Pancreas (tissue), 10 donors: Measurements from ENCODE around the gene ADAM22. TPM values are rescaled to one million over a fixed set of nuclear protein-coding genes. Genes with fewer than 3 reads are reported as not detected.

Source experiments
- ATAC-seq, 4 donors: fragments of 200-7000 bp; cut with Tn5 transposase; one replicate each; pipeline versions ENCODE4 v1.8.0 to v1.9.1; 2020; ENCODE audit warnings: mild to moderate bottlenecking in 4 of 4, moderate library complexity in 4 of 4
- DNase-seq, 6 donors: peaks; one replicate each; pipeline ENCODE4 v3.0.0-alpha.2; 2020
- FAIRE-seq: peaks from 2 replicates; lab custom pipeline; 2012; peaks lifted over from hg19 to GRCh38; lab: Jason Lieb, UNC
- H3K27ac ChIP-seq, 4 donors: fragments of 200-600 bp; sonication (generic); 1 replicate in 3 of 4; 2 replicates in 1 of 4; pipeline versions ENCODE4 v1.5.0 to v1.8.0; 2020
- H3K27me3 ChIP-seq, 4 donors: fragments of 200-600 bp; one replicate each; pipeline ENCODE4 v1.8.0; 2021
- H3K36me3 ChIP-seq, 3 donors: fragments of 200-600 bp; sonication (generic) in 1 of 3; one replicate each; pipeline versions ENCODE4 v1.5.0 to v1.8.0; 2020 to 2021
- H3K4me1 ChIP-seq, 3 donors: fragments of 200-600 bp; one replicate each; pipeline ENCODE4 v1.8.0; 2021
- H3K4me3 ChIP-seq, 4 donors: fragments of 200-600 bp; sonication (generic) in 2 of 4; one replicate each; pipeline versions ENCODE4 v1.5.0 to v1.8.0; 2020 to 2021
- H3K9me3 ChIP-seq, 4 donors: fragments of 200-600 bp; one replicate each; pipeline ENCODE4 v1.8.0; 2021
- CTCF ChIP-seq, 4 donors: fragments of 200-600 bp; sonication (generic) in 3 of 4; IDR thresholded peaks; one replicate each; pipeline versions ENCODE4 v1.5.0 to v1.8.0; 2021; ENCODE audit warnings: antibody characterized with exemption in 4 of 4
- WGBS, 2 donors: extraction: QIAGEN DNeasy Blood & Tissue Kit; methylation state at CpG; one replicate each; pipeline ENCODE4 v1.1.7; 2013; 5-methylcytosine and 5-hydroxymethylcytosine counted together
- intact Hi-C, 3 donors: fragments of 100-400 bp; cut with DNase I; formaldehyde crosslinking; loops; one replicate each; pipeline versions ENCODE4 v1.11.1 to v1.14.2; 2022
- polyA plus RNA-seq, 2 donors: library from polyadenylated mRNA; stranded (reverse); fragments of 200-250 nt; gene quantifications; one replicate each; pipeline ENCODE4 v1.2.3, GENCODE V29; 2013
- total RNA-seq, 6 donors: library from RNA; stranded (reverse); fragmentation: NEBNext Ultra II Directional in 4 of 6; extraction: Animal tissue kit (Norgen Biotek cat#: 25700) in 4 of 6; gene quantifications; one replicate each; pipeline versions ENCODE4 v1.2.1 to v1.2.4, GENCODE V29; 2021 to 2023
- donor health status: healthy with polysubstance abuse.
- donor health status: DM: no; HTN: no; CAD: no; lungs with moderate emphysema.
- donor health status: DM: no; HTN: no; CAD: no.
- donor health status: control.
- donor health status: control.
- donor health status: Bipolar disorder and iron deficiency.
- donor health status: DM: yes; HTN: yes; CAD: no.
- donor health status: DM: no; HTN: no; CAD: no.
- donor health status: DM: no; HTN: no; CAD: no.
- donor health status: DM: yes; HTN: yes; CAD: no.

ADAM22 gene
- total and polyA plus RNA-seq, 8 donors = 0.30 to 2.8 (median 0.93) TPM

GRCh38 chr7:88009651-88010050 lies 75.6 kb downstream of the ADAM22 start:
- FAIRE-seq (no peak), DNase-seq (no peak), ATAC-seq (no peak)
- no peaks in the 10 kb centered on the region for H3K36me3 ChIP-seq
- 80 to 83% methylated on average over 3 of the region's 3 CpGs for WGBS, 2 donors
- H3K27ac ChIP-seq = no peak overlapping the region
- H3K4me3 ChIP-seq = no peak overlapping the region
- no peaks in the 10 kb centered on the region for H3K9me3 ChIP-seq
- TF ChIP-seq CTCF (IDR thresholded peaks at IDR 0.05) = no peak
- H3K27me3 ChIP-seq = no peaks in the 10 kb centered on the region
- H3K4me1 ChIP-seq = no peaks in the 10 kb centered on the region
- intact Hi-C loops = no loop called here

GRCh38 chr7:88012086-88012485 lies 78.0 kb downstream of the ADAM22 start:
- Histone ChIP-seq H3K4me1 (no peaks in the 10 kb centered on the region), H3K27ac (no peak overlapping the region), H3K27me3 (no peaks in the 10 kb centered on the region), H3K9me3 (no peaks in the 10 kb centered on the region), H3K4me3 (no peak overlapping the region), H3K36me3 (no peaks in the 10 kb centered on the region)
- intact Hi-C loops = no loop called here
- no peak for TF ChIP-seq CTCF (IDR thresholded peaks at IDR 0.05)
- no peak for FAIRE-seq
- ATAC-seq = no peak
- DNase-seq = no peak

- Histone ChIP-seq H3K36me3 (no peaks in the 10 kb centered on the region), H3K4me1 (no peaks in the 10 kb centered on the region), H3K27ac (no peak overlapping the region), H3K27me3 (no peaks in the 10 kb centered on the region), H3K9me3 (no peaks in the 10 kb centered on the region), H3K4me3 (no peak overlapping the region)
- no peak for FAIRE-seq
- ATAC-seq = no peak
- WGBS, 2 donors = 90 to 98% methylated on average over 3 of the region's 3 CpGs
- no peak for TF ChIP-seq CTCF (IDR thresholded peaks at IDR 0.05)
- no peak for DNase-seq
- intact Hi-C loops = no loop called here
Observed at GRCh38 chr7:88013981-88014380, 79.9 kb downstream of the ADAM22 start.

GRCh38 chr7:88014581-88014980 lies 80.5 kb downstream of the ADAM22 start:
- no peak overlapping the region for H3K27ac ChIP-seq
- DNase-seq = no peak
- no peak for ATAC-seq
- H3K27me3 ChIP-seq = no peaks in the 10 kb centered on the region
- H3K4me1 ChIP-seq = no peaks in the 10 kb centered on the region
- no peak overlapping the region for H3K4me3 ChIP-seq
- H3K36me3 ChIP-seq = no peaks in the 10 kb centered on the region
- intact Hi-C loops = no loop called here
- WGBS, 2 donors = 77 to 87% methylated on average over 2 of the region's 2 CpGs
- H3K9me3 ChIP-seq = no peaks in the 10 kb centered on the region
- TF ChIP-seq CTCF (IDR thresholded peaks at IDR 0.05) = no peak
- no peak for FAIRE-seq

GRCh38 chr7:88015309-88015708 lies 81.3 kb downstream of the ADAM22 start:
- H3K4me3 ChIP-seq = no peak overlapping the region
- no peaks in the 10 kb centered on the region for H3K36me3 ChIP-seq
- intact Hi-C loops = no loop called here
- no peak overlapping the region for H3K27ac ChIP-seq
- ATAC-seq (no peak), DNase-seq (no peak), FAIRE-seq (no peak)
- H3K4me1 ChIP-seq = no peaks in the 10 kb centered on the region
- 75 to 84% methylated on average over 1 of the region's 1 CpG for WGBS, 2 donors
- no peak for TF ChIP-seq CTCF (IDR thresholded peaks at IDR 0.05)
- no peaks in the 10 kb centered on the region for H3K27me3 ChIP-seq
- H3K9me3 ChIP-seq = no peaks in the 10 kb centered on the region
